ENCODE results near the gene BOD1L2.
A peak's percentile ranks its signal among the peaks of the same experiment; 100 is the strongest.

Gene BOD1L2

GRCh38 chr18:57146956-57147636 is at the start of gene BOD1L2:
Gene BOD1L2, plus strand, starts transcription at chr18:57147087. Its CDS starts 226 bp downstream, at chr18:57147313.
- TF ChIP-seq, protein P1, sequence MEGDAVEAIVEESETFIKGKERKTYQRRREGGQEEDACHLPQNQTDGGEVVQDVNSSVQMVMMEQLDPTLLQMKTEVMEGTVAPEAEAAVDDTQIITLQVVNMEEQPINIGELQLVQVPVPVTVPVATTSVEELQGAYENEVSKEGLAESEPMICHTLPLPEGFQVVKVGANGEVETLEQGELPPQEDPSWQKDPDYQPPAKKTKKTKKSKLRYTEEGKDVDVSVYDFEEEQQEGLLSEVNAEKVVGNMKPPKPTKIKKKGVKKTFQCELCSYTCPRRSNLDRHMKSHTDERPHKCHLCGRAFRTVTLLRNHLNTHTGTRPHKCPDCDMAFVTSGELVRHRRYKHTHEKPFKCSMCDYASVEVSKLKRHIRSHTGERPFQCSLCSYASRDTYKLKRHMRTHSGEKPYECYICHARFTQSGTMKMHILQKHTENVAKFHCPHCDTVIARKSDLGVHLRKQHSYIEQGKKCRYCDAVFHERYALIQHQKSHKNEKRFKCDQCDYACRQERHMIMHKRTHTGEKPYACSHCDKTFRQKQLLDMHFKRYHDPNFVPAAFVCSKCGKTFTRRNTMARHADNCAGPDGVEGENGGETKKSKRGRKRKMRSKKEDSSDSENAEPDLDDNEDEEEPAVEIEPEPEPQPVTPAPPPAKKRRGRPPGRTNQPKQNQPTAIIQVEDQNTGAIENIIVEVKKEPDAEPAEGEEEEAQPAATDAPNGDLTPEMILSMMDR (IDR thresholded peaks at IDR 0.05; ENCODE audit: insufficient read depth, missing control alignments): no peak
- FAIRE-seq (no peak), DNase-seq (ENCODE audit: insufficient read length, low spot score) (no peak)

DNA sequence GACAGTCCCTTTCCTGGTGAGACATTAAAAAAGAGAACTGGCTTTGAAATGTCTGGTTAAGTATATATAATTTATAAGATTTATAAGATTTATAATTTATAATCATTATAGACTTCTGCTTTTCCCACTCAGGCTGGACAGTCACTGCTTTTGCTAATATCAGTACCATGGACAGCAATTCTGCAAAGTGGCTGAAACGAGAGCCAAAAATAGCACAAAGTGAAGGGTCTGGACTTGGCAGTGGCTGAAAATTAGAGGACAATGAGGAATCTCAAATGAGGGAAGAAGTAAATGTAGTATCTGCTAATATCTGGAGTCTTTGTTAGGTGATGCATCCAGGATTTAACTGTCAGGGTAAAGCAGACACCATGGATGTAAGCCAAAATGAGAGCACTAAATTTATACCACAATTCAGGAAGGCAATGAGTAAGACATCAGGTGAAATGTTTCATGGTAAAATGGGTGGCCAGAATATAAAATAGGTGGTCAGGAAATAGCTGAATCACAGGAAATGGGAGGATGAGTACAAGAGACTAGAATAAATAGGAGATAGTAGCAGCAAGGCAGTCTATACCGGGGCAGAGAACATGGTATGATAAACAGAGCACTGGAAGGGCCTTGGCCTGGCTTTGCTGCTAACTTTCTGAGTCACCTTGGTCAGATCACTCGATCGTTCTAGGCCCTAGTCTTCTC is 39.6 kb upstream of the BOD1L2 start:
- FAIRE-seq: no peak
- TF ChIP-seq, protein P1 (IDR thresholded peaks at IDR 0.05; ENCODE audit: insufficient read depth, missing control alignments): no peak
- DNase-seq (ENCODE audit: insufficient read length, low spot score): no peak

- TF ChIP-seq, protein P1 (IDR thresholded peaks at IDR 0.05; ENCODE audit: insufficient read depth, missing control alignments): no peak
- DNase-seq (ENCODE audit: insufficient read length, low spot score) (no peak), FAIRE-seq (peak; percentile 82)
These were observed 36.6 kb upstream of the BOD1L2 start for GRCh38 chr18:57110290-57110689.

- DNase-seq (ENCODE audit: insufficient read length, low spot score) (no peak), FAIRE-seq (peak; percentile 80)
- TF ChIP-seq, protein P1 (IDR thresholded peaks at IDR 0.05; ENCODE audit: insufficient read depth, missing control alignments): no peak
These were observed 33.0 kb upstream of the BOD1L2 start for GRCh38 chr18:57113799-57114420.

- TF ChIP-seq, protein P1 (IDR thresholded peaks at IDR 0.05; ENCODE audit: insufficient read depth, missing control alignments): no peak
- FAIRE-seq (no peak), DNase-seq (ENCODE audit: insufficient read length, low spot score) (no peak)
These were observed 30.2 kb upstream of the BOD1L2 start for GRCh38 chr18:57116598-57117132.

DNA sequence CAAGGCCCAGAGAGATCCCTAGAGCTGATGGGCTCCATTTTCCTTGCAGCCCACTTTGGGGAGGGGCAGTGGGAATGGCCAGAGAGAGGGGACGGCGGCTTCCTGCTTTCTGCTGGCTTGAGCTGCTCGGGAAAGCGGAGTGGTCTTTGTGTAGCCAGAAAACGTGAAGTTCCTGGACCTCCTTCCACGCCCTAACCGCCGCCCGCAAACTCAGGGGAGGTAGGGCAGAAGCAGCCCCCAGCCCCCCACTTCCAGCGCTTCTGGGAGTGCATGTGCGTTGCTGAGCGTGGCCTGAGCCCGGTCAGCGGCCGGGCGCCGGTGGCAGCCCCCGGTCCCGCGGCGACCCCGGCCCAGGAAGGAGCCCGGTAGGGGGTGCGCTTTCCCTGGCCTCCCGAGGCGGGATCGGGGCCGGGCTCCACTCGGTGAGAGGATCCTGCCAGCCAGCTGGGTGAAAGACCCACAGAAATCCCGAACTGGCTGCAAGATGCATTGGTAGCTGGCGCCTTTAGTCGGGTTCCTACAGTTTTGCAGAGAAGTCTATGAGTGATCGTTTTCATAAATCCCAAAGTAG is 25.3 kb upstream of the BOD1L2 start:
- no peak for FAIRE-seq

More for the DNA sequence above, 25.3 kb upstream of the BOD1L2 start:
- DNase-seq (ENCODE audit: insufficient read length, low spot score): no peak
- TF ChIP-seq, protein P1 (IDR thresholded peaks at IDR 0.05; ENCODE audit: insufficient read depth, missing control alignments): no peak
